Stimulated activated CD4-positive, alpha-beta T cell treated with anti-CD3 and anti-CD28 coated beads, Interleukin-2, amount 100 ng/mL, for 24 hours (primary cell): ENCODE results near the gene INPP4B.
"Not testable (repeated sequence)": the region's sequence is repeated elsewhere in the genome, so short reads cannot be mapped to it uniquely, and the experiment has no call there.

Experiments
- DNase-seq, 2 donors: peaks; one replicate each; pipeline ENCODE4 v3.0.0-alpha.2; 2020

The INPP4B gene

DNA sequence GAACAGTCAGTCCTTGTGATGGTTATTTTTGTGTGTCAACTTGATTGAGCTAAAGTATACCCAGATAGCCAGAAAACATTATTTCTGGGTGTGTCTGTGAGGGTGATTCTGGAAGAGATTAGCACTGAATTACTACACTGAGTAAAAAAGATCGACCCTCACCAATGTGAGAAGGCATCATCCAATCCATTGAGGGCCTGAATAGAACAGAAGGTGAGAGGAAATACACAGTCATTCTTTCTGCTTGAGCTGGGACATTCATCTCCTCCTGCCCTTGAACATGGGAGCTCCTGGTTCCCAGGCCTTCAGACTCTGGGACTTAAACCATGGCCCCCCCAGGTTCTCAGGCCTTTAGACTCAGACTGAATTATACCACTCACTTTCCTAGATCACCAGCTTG is 22.3 kb downstream of the INPP4B start:
- DNase-seq, result no peak

GRCh38 chr4:142818476-142818875 is 27.6 kb downstream of the INPP4B start:
- no peak for DNase-seq

GRCh38 chr4:142818031-142818430 is 28.1 kb downstream of the INPP4B start:
- DNase-seq, result no peak

DNA sequence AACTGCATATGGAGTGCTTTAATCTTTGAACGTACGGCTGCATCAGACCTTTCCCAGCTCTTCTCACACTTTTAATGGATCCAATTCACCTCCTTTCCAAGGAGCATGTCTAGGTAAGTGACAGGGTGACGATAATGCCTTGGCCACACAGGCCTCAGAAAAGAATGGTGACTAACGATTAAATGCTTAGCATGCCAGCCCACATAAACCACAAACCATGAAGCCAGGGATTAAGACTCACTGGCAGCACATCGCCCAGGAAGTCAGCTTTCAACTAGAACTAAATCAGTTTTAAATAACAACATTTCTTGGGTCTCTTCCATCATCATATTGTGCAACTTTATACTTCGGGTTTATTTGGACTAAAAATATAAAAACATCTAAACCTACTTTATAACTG is 28.7 kb downstream of the INPP4B start:
- peak; percentile 34 to 44 for DNase-seq

DNA sequence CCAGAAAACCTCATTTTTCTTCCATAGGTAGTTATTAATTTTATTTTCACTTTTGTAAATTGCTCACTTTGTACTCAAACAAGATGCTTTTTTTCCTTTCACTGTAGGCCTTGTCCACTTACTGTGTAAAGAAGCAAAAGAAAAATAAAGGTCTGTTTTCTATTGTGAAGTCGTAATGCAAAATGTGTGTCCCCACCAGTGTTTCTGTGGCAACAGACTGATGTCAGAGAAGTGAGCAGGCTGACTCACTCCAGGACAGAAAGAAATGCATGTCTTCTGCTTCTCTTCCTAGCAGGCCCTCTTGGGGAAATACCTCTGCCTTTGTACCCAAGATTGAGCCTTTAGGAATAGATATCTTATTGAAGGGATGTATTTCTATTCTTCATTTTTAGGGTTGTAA is 30.3 kb downstream of the INPP4B start:
- peak in 1 of 2 donors; percentile 14 for DNase-seq

DNA sequence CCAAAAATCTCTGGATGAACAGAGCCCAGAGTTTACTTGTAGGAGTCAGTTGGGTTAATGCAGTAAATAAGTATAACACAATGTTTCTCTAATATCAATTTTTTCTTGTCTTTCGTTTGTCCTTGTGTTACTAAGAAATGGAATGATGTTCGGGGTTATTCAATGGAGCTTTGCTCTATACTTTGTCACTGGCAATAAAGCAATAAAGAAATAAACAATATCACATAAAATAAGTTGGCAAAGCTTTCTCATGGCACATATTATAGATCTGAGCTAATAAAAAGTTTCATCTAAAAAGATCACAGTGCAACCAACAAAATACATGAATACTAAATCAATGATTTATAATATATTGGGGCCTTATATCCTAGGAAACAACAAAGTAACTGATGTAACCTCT is 32.7 kb downstream of the INPP4B start:
- no peak for DNase-seq

- DNase-seq, result no peak
These were observed 34.0 kb downstream of the INPP4B start for GRCh38 chr4:142812091-142812490.

DNA sequence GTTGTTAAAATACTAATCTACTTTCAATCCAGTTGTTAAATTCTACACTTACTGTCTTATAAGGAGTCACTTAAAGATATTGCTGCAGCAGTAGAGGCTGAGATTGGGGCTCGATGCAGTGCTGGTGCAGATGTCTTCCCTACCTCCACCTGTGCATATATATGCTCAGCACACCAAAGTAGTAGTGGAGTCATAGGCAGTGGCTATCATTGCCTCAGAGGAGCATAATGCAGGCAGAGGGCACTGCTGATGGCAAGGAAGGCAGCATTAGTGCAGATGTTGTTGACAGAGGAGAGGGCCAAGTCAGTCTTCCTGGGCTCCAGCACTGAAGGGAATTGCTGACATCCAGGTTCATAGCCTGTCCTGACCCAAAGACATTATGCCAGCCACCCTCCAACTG is 35.1 kb downstream of the INPP4B start:
- DNase-seq, result no peak

- no peak for DNase-seq
These were observed 36.5 kb downstream of the INPP4B start for GRCh38 chr4:142809559-142809958.

GRCh38 chr4:142803879-142804278 is 42.2 kb downstream of the INPP4B start:
- DNase-seq, result not testable (repeated sequence)

DNA sequence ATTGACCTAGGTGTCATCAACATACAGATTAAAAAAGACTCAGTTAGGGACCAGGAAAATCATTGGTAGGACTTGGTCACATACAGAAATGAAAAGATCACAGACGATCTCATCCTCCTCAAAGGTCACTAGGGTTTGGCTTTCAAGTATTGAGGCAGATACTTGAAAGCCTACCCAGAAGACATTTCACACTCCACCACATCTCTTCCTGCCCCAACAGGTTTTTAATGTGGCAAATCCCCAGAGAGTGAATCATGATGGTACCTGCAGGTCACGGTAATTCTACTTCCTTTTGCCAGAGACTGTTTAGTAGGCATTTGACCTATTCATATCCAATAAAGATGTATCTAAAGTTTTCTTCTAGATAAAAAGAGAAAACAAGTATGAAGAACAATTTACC is 44.1 kb downstream of the INPP4B start:
- DNase-seq, result no peak

- DNase-seq, result no peak
These were observed 65.0 kb downstream of the INPP4B start for GRCh38 chr4:142781114-142781513.

DNA sequence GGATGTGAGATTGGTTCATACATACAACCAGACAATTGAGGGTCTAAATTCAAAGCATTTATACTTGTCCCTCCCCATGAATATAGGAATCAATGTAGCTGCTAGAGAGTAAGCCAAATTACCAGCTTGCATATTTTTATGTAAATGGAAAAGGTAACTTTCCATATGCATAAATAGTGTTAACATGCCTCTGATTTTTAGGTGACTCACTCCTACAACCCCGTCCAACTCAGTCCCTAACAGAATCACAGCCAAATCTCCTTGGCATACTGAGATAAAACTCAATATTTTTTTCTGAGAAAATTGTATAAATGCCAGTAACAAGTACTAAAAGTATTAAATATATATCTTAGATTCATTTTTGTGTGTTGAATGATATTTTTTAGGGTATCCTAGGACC is 67.2 kb downstream of the INPP4B start:
- DNase-seq, result no peak

DNA sequence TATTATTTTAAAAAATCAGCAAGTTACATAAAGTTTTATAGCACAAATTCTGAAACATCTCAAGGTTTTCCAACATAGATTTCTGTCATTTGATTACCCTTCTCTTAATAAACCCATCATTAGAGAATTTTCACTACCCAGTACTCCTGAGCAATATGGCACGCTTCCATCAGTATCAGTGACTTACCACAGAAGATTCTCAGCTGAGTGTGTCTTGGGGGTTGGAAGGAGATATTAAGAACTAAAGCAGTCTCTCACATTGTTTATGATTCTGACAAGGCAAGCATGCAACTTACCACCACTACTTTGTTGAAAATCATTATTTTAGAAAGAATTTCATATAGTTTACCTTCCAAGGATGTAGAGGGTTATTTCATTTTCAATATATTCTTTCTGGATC is 67.7 kb downstream of the INPP4B start:
- DNase-seq, result no peak

- DNase-seq, result no peak
These were observed 68.9 kb downstream of the INPP4B start for GRCh38 chr4:142777045-142777743.

- DNase-seq, result no peak
These were observed 70.1 kb downstream of the INPP4B start for GRCh38 chr4:142776026-142776425.

- DNase-seq, result no peak
These were observed 72.6 kb downstream of the INPP4B start for GRCh38 chr4:142773505-142773904.

GRCh38 chr4:142762280-142762679 is 83.8 kb downstream of the INPP4B start:
- no peak for DNase-seq

DNA sequence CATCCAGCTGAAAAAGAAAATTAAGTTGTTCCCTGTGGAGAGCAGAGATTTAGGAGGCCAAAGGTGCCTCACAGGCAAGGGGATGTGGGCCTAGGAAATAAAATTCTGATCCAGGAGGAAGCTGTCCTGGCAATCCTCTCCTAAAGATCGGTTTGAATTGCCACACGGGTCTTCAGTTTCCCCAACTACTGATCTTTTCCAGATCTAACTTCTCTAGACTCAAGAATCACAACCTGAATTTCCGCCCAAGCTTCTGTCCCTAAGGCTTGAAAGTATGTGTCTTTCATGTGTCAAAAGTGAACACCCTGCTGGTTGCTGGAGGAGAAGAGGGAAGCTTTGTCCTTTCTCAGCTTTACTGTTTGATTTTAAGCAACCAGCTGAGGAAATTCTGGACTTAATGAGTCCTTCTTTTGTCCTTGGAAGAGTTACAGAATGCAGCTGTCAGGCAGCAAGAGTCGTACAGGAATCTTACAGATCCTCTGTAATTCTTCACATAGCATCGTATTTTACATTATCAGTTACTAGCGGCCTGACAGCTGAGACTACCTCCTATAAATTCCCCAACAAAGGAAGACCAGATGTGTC is 93.8 kb downstream of the INPP4B start:
- no peak for DNase-seq

DNA sequence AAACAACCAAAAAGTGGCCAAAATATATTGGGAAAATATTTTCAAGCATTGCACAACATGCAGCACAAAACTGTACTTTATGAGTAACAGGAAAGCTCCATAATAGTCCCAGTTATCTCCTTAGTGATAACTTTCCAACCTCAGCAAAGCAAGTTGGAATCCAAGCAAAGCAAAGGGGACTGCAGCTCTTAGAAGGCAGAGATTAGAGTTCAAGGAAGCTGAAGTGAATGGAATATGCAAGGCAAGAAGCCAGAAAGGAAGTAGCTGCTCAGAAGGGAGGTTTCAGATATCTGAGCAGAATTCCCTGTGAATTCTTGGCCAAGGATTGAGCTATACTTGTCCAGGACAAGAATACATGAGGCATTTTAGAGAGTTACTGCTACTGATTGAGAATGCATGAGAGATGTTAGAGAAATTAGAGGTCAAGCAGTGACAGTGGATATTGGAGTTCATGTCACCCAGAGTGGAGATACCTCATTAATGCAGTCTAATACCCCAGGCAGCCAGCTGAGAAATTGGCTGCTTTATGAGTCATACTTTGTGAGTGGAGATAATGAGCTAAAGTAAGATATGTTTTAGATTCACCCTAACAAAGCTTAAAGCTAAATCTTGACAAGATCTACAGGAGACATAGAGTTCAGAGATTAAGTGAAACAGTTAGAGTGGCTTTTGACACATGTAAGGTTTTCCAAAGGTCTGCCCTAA is 102.8 kb downstream of the INPP4B start:
- DNase-seq, result no peak

GRCh38 chr4:142741995-142742394 is 104.1 kb downstream of the INPP4B start:
- no peak for DNase-seq

DNA sequence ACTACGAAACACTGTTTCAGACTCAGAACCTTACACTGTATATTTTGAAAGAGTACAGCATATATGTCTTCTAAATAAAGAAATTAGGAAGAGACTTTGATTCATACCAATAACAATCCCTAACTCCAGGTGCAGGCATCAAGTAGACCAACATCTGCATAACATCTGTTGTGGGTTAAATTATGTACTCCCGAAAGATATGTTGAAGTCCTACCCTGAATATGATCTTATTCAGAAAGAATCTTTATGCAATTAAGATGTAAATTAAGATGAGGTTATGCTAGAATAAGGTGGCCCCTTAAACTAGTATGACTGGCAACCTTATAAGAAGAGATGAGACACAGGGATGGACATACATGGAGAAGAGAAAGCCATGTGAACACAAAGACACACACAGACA is 117.9 kb downstream of the INPP4B start:
- no peak for DNase-seq

DNA sequence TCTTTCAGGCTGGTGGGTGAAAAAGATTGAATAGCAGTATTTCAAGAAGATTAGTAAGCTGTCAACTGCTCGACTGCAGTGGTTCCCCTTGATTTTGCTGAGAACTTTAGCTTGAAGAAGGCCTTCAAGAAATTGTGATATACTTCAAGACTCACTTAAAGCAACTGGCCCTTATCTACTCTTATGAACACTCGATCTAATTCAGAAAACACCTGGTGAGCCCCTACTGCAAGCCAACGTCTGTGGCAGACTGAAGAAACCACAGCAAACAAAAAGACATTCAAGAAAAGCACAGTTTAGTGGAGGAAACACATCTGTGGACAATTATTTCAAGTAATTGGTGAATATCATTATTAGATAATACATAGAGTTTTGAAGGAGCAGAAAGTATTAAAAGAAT is 119.0 kb downstream of the INPP4B start:
- DNase-seq, result no peak

DNA sequence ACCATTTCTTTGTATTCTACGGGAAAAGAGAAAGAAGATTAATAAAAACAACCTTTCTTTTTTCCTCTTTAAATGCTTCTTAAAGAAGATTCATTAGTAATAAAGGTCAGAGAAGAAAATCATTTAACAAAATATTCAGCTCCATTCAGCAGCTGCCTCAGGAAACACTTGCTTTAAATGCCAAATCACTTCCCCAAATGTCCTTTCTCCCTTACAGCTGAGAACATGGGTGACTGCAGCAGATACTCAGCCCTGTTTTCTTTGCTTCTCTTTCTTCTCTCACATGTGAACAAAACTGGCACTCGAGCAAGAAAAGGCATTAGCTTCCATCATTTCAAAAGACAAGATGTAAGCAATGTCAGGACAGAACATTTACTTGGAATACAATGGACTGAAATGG is 120.2 kb downstream of the INPP4B start:
- DNase-seq, result no peak
